SW480 (cell line): ENCODE measurements around the gene FAM98C.
"Not testable (repeated sequence)": the region's sequence is repeated elsewhere in the genome, so short reads cannot be mapped to it uniquely, and the experiment has no call there.

Source experiments
- DNase-seq: peaks from one replicate; pipeline ENCODE4 v3.0.0-alpha.2; 2016; ENCODE audit warnings: low spot score

FAM98C gene

GRCh38 chr19:38402967-38403674, at the start of gene FAM98C:
Gene FAM98C (plus strand): TSS chr19:38403093. CDS start chr19:38403154, 61 bp downstream.
- peak; percentile 98 for DNase-seq

- no peak for DNase-seq
Measured at GRCh38 chr19:38355728-38356725, 46.9 kb upstream of the FAM98C start.

- DNase-seq: no peak
Measured at GRCh38 chr19:38358071-38358470, 44.8 kb upstream of the FAM98C start.

- DNase-seq: no peak
Measured at GRCh38 chr19:38359242-38360021, 43.5 kb upstream of the FAM98C start.

GRCh38 chr19:38360351-38360750, 42.5 kb upstream of the FAM98C start:
- DNase-seq: no peak

GRCh38 chr19:38360839-38361631, 41.9 kb upstream of the FAM98C start:
- DNase-seq: no peak

GRCh38 chr19:38361633-38362075, 41.2 kb upstream of the FAM98C start:
- peak; percentile 95 for DNase-seq

GRCh38 chr19:38362076-38362945, 40.6 kb upstream of the FAM98C start:
- peak; percentile 93 for DNase-seq

GRCh38 chr19:38362946-38363688, 39.8 kb upstream of the FAM98C start:
- DNase-seq: not testable (repeated sequence)

- no peak for DNase-seq
Measured at GRCh38 chr19:38367041-38367440, 35.9 kb upstream of the FAM98C start.

- DNase-seq: no peak
Measured at GRCh38 chr19:38369584-38369983, 33.3 kb upstream of the FAM98C start.

- no peak for DNase-seq
Measured at GRCh38 chr19:38370299-38370698, 32.6 kb upstream of the FAM98C start.

- no peak for DNase-seq
Measured at GRCh38 chr19:38371081-38371480, 31.8 kb upstream of the FAM98C start.

- no peak for DNase-seq
Measured at GRCh38 chr19:38373907-38374331, 29.0 kb upstream of the FAM98C start.

- DNase-seq: peak; percentile 100
Measured at GRCh38 chr19:38374332-38375097, 28.4 kb upstream of the FAM98C start, which contains the start of gene PSMD8. Gene PSMD8 (plus strand): TSS chr19:38374571. CDS start chr19:38374602, 31 bp downstream.

- no peak for DNase-seq
Measured at GRCh38 chr19:38375098-38375493, 27.8 kb upstream of the FAM98C start.

GRCh38 chr19:38375748-38376147, 27.1 kb upstream of the FAM98C start:
- no peak for DNase-seq

- no peak for DNase-seq
Measured at GRCh38 chr19:38376576-38376975, 26.3 kb upstream of the FAM98C start.

- DNase-seq: no peak
Measured at GRCh38 chr19:38377052-38377451, 25.8 kb upstream of the FAM98C start.
